ENCODE measurements around the gene HELZ.

The HELZ gene

DNA sequence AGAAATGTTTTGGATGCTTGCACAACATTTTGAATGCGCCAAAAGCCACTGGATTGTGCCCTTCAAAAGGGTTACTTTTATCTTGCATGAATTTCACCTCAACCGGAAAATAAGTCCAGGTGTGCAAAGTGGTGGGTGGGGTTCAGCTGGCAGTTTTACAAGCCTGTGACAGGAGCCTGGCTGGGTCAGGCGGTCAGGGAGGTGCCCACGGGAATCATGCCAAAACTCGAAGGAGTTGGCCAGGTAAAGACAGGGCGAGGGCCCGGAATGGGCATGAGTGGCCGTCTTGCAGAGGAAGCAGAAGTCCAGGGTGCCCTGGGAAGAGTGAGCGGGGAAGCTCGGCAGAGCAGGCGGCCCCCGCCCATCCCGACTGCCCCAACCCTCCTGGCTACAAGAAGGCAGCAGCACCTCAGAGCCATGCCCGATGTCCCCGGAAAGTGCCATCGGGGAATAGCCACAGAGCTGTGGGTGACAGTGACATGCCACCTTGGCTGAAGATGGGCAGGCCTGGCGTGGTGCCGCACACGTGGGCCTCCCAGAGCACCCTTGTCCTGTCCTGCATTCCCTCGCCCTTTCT, 219.7 kb downstream of the HELZ start:
- no peak for DNase-seq (ENCODE audit: low read depth in 3 of 3)

DNA sequence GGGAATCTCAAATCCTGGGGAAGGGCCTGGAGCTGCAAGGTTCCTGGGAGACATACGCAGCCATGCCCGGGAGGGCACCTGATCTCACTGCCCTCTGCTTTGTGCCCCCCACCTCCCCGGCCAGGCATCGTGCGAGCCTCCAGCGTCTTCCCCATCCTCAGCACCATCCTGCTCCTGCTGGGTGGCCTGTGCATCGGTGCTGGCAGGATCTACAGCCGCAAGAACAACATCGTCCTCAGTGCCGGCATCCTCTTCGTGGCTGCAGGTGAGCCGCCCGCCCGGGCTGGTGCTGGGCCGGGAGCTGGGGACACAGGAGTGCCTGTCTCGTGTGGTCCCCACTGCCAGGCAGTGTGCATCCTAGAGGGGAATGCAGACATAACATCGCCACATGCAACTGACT, 220.3 kb downstream of the HELZ start:
- DNase-seq (ENCODE audit: low read depth in 3 of 3) = no peak

DNA sequence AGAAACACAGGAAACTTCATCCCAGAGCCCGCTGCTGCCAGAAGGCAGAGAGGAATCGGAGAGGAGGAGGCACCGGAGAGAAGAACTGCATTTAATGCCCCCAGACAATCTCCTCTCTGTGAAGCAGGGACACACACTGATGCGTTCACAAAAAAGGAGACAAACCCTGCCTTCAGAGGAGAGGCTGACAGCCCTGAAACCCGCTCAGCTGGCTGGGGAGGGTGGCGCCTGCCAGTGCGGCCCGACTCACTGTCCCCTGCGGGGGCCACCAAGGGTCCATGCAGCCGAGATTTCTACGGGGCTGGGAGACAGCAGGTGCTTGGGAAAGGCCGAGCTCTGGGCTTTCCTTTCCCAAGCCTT, 222.6 kb downstream of the HELZ start:
- DNase-seq (ENCODE audit: low read depth in 3 of 3) = no peak

DNA sequence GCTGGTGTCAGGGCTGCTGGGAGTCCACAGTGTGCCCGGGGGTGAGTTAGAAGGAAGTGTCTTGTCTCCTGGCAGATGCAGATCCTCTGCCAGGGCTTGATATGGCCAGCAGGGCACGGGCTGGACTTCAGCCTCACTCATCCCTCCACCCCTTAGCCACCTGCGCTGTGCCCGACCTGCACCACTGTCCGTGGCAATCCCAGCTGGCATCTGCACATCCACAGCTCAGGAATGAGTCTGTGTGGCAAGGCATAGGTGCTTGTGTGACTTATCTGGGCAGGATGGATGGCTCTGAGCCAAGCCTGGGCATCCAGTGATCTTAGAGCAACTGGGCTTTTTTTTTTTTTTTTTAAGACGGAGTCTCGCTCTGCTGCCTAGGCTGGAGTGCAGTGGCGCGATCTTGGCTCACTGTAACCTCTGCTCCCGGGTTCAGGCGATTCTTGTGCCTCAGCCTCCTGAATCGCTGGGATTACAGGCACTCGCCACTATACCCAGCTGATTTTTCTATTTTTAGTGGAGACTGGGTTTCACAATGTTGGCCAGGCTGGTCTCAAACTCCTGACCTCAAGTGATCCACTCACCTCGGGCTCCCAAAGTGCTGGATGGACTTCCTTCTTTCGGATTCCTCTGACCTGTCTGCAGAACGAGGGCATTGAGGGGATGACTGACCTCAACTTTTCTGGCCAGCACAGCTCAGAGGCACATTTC, 223.1 kb downstream of the HELZ start:
- DNase-seq (ENCODE audit: low read depth in 3 of 3) = no peak

DNA sequence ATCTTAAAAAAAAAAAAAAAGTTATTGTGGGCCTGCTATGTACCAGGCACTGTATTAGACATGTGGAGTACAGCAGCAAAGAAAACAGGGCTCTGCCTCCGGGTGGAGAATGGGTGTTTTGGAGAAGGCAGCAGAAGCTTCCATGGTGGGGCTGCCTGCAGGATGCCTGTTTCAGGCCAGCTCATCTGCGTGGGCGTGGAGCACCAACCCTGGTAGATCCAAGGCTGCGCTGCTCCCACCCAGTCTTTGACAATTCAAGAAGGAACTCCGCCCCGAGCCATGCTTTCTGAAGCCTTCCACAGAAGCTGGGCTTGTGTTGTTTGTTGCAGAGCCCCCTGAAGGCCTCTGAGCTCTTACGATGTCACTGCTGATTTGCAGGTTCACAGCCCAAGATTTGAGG, 223.8 kb downstream of the HELZ start:
- no peak for DNase-seq (ENCODE audit: low read depth in 3 of 3)
